Astrocyte of the cerebellum (primary cell): Measurements from ENCODE around the gene C9.

ENCODE experiments used
- DNase-seq: peaks from one replicate; pipeline ENCODE4 v3.0.0-alpha.2; 2011; ENCODE audit warnings: low read depth
- H3K4me3 ChIP-seq: 2 replicates; pipeline ENCODE4 v1.5.1; 2011; ENCODE audit warnings: mild to moderate bottlenecking, low read depth, low read length, moderate library complexity
- CTCF ChIP-seq: IDR thresholded peaks from 2 replicates; pipeline ENCODE4 v1.5.1; 2012; ENCODE audit warnings: low read length, low read depth, moderate library complexity, mild to moderate bottlenecking; ENCODE audit errors: missing control alignments
- in situ Hi-C: cut with HindIII; loops from 2 replicates; pipeline ENCODE4 v1.10.0; 2017; ENCODE audit warnings: low sequenced_read_pairs

Gene C9

GRCh38 chr5:39376293-39376714 lies 12.0 kb upstream of the C9 start:
- in situ Hi-C loops: no loop called here
- DNase-seq: peak; percentile 49
- TF ChIP-seq CTCF: peak; percentile 73
- no peak overlapping the region for H3K4me3 ChIP-seq

- DNase-seq: no peak
- in situ Hi-C loops: no loop called here
- no peak overlapping the region for H3K4me3 ChIP-seq
- TF ChIP-seq CTCF: no peak
These were observed 9.5 kb upstream of the C9 start for GRCh38 chr5:39373791-39374190.

GRCh38 chr5:39371367-39371635 lies 7.0 kb upstream of the C9 start:
- TF ChIP-seq CTCF: no peak

GRCh38 chr5:39370555-39371366 lies 6.5 kb upstream of the C9 start:
- in situ Hi-C loops: no loop called here
- DNase-seq: no peak
- no peak overlapping the region for H3K4me3 ChIP-seq
- no peak for TF ChIP-seq CTCF

More at GRCh38 chr5:39371367-39371635, 7.0 kb upstream of the C9 start:
- H3K4me3 ChIP-seq: no peak overlapping the region
- in situ Hi-C loops: no loop called here
- no peak for DNase-seq

- in situ Hi-C loops: no loop called here
- no peak for DNase-seq
- no peak overlapping the region for H3K4me3 ChIP-seq
- TF ChIP-seq CTCF: no peak
These were observed 5.0 kb upstream of the C9 start for GRCh38 chr5:39369123-39369815.

GRCh38 chr5:39368116-39368515 lies 3.8 kb upstream of the C9 start:
- in situ Hi-C loops: no loop called here
- TF ChIP-seq CTCF: no peak
- DNase-seq: no peak
- H3K4me3 ChIP-seq: no peak overlapping the region
